VCaP (cell line): ENCODE measurements around the gene PKP1.

ENCODE experiments used
- H3K27ac ChIP-seq: fragments of 450-650 bp; 2 replicates; pipeline ENCODE4 v1.5.1; 2017
- CTCF ChIP-seq: fragments of 450-650 bp; conservative IDR thresholded peaks from 2 replicates; pipeline ENCODE4 v1.5.1; 2017; ENCODE audit warnings: mild to moderate bottlenecking, moderate library complexity

Gene PKP1

GRCh38 chr1:201318504-201319340 is 35.4 kb downstream of the PKP1 start:
- no peak for TF ChIP-seq CTCF
- no peak overlapping the region for H3K27ac ChIP-seq

- no peak for TF ChIP-seq CTCF
- H3K27ac ChIP-seq, result no peak overlapping the region
Measured at GRCh38 chr1:201319631-201320030, 36.3 kb downstream of the PKP1 start.

GRCh38 chr1:201320168-201320788 is 37.0 kb downstream of the PKP1 start:
- no peak for TF ChIP-seq CTCF
- H3K27ac ChIP-seq, result no peak overlapping the region

GRCh38 chr1:201321826-201322390 is 38.6 kb downstream of the PKP1 start:
- no peak overlapping the region for H3K27ac ChIP-seq
- no peak for TF ChIP-seq CTCF

- TF ChIP-seq CTCF, result no peak
- no peak overlapping the region for H3K27ac ChIP-seq
Measured at GRCh38 chr1:201322653-201323510, 39.6 kb downstream of the PKP1 start.

- no peak overlapping the region for H3K27ac ChIP-seq
- no peak for TF ChIP-seq CTCF
Measured at GRCh38 chr1:201324306-201324705, 41.0 kb downstream of the PKP1 start.
